Uterus (tissue), 2 donors: Measurements from ENCODE around the gene ZMYND11.

Source experiments
- CTCF ChIP-seq, 4 experiments: fragments of 200-600 bp in 2 of 4; fragments of 450-650 bp in 2 of 4; sonication (generic) in 2 of 4; IDR thresholded peaks; one replicate each; pipeline ENCODE4 v1.5.1; 2016 to 2019; ENCODE audit warnings: antibody characterized with exemption in 4 of 4, mild to moderate bottlenecking in 2 of 4, moderate library complexity in 1 of 4
- POLR2A ChIP-seq, 2 donors: fragments of 450-650 bp; IDR thresholded peaks; one replicate each; pipeline ENCODE4 v1.6.1; 2016; ENCODE audit warnings: antibody characterized with exemption in 2 of 2, mild to moderate bottlenecking in 1 of 2, moderate library complexity in 1 of 2

DNA sequence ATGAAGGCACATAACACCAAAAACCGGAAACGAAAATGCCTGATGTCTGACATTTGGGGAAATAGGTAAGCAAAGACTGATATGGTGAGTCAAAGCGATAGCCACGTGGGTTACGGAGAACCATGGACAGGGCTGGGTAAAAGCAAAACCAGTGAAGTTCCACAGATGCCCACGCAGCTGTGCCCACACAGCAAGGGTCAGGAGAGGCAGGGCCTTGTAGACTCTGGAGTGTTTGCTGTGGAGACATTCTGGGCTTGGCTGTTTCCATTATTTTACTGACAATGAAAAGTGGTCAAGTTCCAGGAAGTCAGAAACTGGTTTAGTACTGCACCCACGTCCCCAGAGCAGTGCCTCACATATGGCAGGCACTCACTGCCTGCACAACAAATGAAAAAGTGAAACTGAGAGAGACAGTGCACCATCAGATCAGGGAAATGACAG lies 148.7 kb downstream of the ZMYND11 start:
- TF ChIP-seq POLR2A (IDR thresholded peaks at IDR 0.05) (no peak), CTCF (IDR thresholded peaks at IDR 0.05) (no peak)
